DOHH2 (cell line): ENCODE data around the gene TBC1D2.

Experiments
- H3F3A ChIP-seq: fragments of 200-600 bp; sonication (generic), shearing (Covaris generic); 2 replicates; pipeline ENCODE4 v1.6.0; 2016; ENCODE audit warnings: antibody characterized with exemption, mild to moderate bottlenecking; ENCODE audit not compliant: control insufficient read depth, insufficient read depth
- H3K27ac ChIP-seq: fragments of 200-600 bp; sonication (generic); 2 replicates; pipeline ENCODE4 v1.5.1; 2014; ENCODE audit warnings: low read depth, mild to moderate bottlenecking, low read length, moderate library complexity
- H3K27me3 ChIP-seq: fragments of 200-600 bp; sonication (generic); 2 replicates; pipeline ENCODE4 v1.6.1; 2014; ENCODE audit warnings: mild to moderate bottlenecking, low read length, mixed read lengths; ENCODE audit not compliant: control insufficient read depth
- H3K36me3 ChIP-seq: fragments of 200-600 bp; sonication (generic); 2 replicates; pipeline ENCODE4 v1.6.1; 2014; ENCODE audit warnings: mild to moderate bottlenecking, low read length, moderate library complexity, mixed read lengths; ENCODE audit not compliant: control insufficient read depth
- H3K4me1 ChIP-seq: fragments of 200-600 bp; sonication (generic); 2 replicates; pipeline ENCODE4 v1.6.1; 2014; ENCODE audit warnings: mild to moderate bottlenecking, low read length, mixed read lengths; ENCODE audit not compliant: control insufficient read depth
- H3K4me2 ChIP-seq: fragments of 200-600 bp; sonication (generic); 2 replicates; pipeline ENCODE4 v1.6.0; 2014; ENCODE audit warnings: mild to moderate bottlenecking, low read length, moderate library complexity
- H3K4me3 ChIP-seq: fragments of 200-600 bp; sonication (generic); 2 replicates; pipeline ENCODE4 v1.5.1; 2014; ENCODE audit warnings: mild to moderate bottlenecking, low read length, mixed read lengths
- H3K79me2 ChIP-seq: fragments of 200-600 bp; sonication (generic); 2 replicates; pipeline ENCODE4 v1.6.1; 2014; ENCODE audit warnings: mild to moderate bottlenecking, low read length, mixed read lengths; ENCODE audit not compliant: control insufficient read depth
- H3K9me2 ChIP-seq: fragments of 200-600 bp; sonication (generic); replicated peaks from 2 replicates; pipeline ENCODE4 v1.6.1; 2014; ENCODE audit warnings: mild to moderate bottlenecking, low read length, mixed read lengths; ENCODE audit not compliant: control insufficient read depth
- H3K9me3 ChIP-seq: fragments of 200-600 bp; sonication (generic); 2 replicates; pipeline ENCODE4 v1.6.1; 2014; ENCODE audit warnings: antibody characterized with exemption, low read length, mixed read lengths; ENCODE audit not compliant: control insufficient read depth, insufficient read depth
- H4K20me1 ChIP-seq: fragments of 200-600 bp; sonication (generic); 2 replicates; pipeline ENCODE4 v1.6.0; 2014; ENCODE audit warnings: low read depth, mild to moderate bottlenecking, antibody characterized with exemption, low read length, moderate library complexity; ENCODE audit not compliant: control insufficient read depth, insufficient read depth
- CTCF ChIP-seq: fragments of 200-600 bp; sonication (generic); IDR thresholded peaks from one replicate; pipeline ENCODE4 v1.5.1; 2014; ENCODE audit warnings: antibody characterized with exemption, mild to moderate bottlenecking, low read depth, low read length; ENCODE audit not compliant: poor library complexity, severe bottlenecking
- EZH2phosphoT487 ChIP-seq: fragments of 200-600 bp; sonication (generic); IDR thresholded peaks from 2 replicates; pipeline ENCODE4 v1.6.1; 2017; ENCODE audit warnings: borderline replicate concordance, mild to moderate bottlenecking, antibody characterized with exemption, low read length, moderate library complexity, mixed read lengths

Gene TBC1D2

GRCh38 chr9:98298476-98298875 is 43.0 kb upstream of the TBC1D2 start:
- Histone ChIP-seq H3K27me3 (no peaks in the 10 kb centered on the region), H3K4me2 (no peak overlapping the region), H3K79me2 (no peaks in the 10 kb centered on the region), H3K4me3 (no peak overlapping the region), H3K9me3 (no peaks in the 10 kb centered on the region), H3K9me2 (no peaks in the 10 kb centered on the region), H3K4me1 (no peaks in the 10 kb centered on the region), H3K36me3 (no peaks in the 10 kb centered on the region), H3K27ac (no peak overlapping the region), H4K20me1 (no peaks in the 10 kb centered on the region), H3F3A (no peaks in the 10 kb centered on the region)
- TF ChIP-seq EZH2phosphoT487 = no peak
- TF ChIP-seq CTCF = no peak

GRCh38 chr9:98295824-98296223 is 40.4 kb upstream of the TBC1D2 start:
- Histone ChIP-seq H4K20me1 (no peaks in the 10 kb centered on the region), H3K36me3 (no peaks in the 10 kb centered on the region), H3F3A (no peaks in the 10 kb centered on the region), H3K4me3 (no peak overlapping the region), H3K4me2 (no peak overlapping the region), H3K27me3 (no peaks in the 10 kb centered on the region), H3K79me2 (no peaks in the 10 kb centered on the region), H3K9me3 (no peaks in the 10 kb centered on the region), H3K4me1 (no peaks in the 10 kb centered on the region), H3K9me2 (no peaks in the 10 kb centered on the region), H3K27ac (no peak overlapping the region)
- TF ChIP-seq EZH2phosphoT487 (no peak), CTCF (no peak)

- Histone ChIP-seq H3K4me1 (no peaks in the 10 kb centered on the region), H3K4me3 (no peak overlapping the region), H4K20me1 (no peaks in the 10 kb centered on the region), H3K4me2 (no peak overlapping the region), H3K9me2 (no peaks in the 10 kb centered on the region), H3K27ac (no peak overlapping the region), H3K79me2 (no peaks in the 10 kb centered on the region), H3F3A (no peaks in the 10 kb centered on the region), H3K9me3 (no peaks in the 10 kb centered on the region), H3K27me3 (peaks cover 5% of the 10 kb centered on the region; the same call in 1 of the 2 replicates), H3K36me3 (no peaks in the 10 kb centered on the region)
- TF ChIP-seq EZH2phosphoT487 = no peak
Measured at GRCh38 chr9:98291820-98292219, 36.4 kb upstream of the TBC1D2 start.

GRCh38 chr9:98290411-98290810 is 35.0 kb upstream of the TBC1D2 start:
- no peaks in the 10 kb centered on the region for H4K20me1 ChIP-seq
- no peaks in the 10 kb centered on the region for H3K9me2 ChIP-seq
- H3K4me1 ChIP-seq = no peaks in the 10 kb centered on the region
- no peak overlapping the region for H3K27ac ChIP-seq
- no peaks in the 10 kb centered on the region for H3F3A ChIP-seq
- TF ChIP-seq EZH2phosphoT487 (no peak), CTCF (no peak)
- H3K4me3 ChIP-seq = no peak overlapping the region
- H3K79me2 ChIP-seq = no peaks in the 10 kb centered on the region
- H3K36me3 ChIP-seq = no peaks in the 10 kb centered on the region
- no peaks in the 10 kb centered on the region for H3K9me3 ChIP-seq
- H3K4me2 ChIP-seq = no peak overlapping the region
- H3K27me3 ChIP-seq = peaks cover 5% of the 10 kb centered on the region; the same call in 1 of the 2 replicates
